ENCODE measurements around the gene DNAH6.

Gene DNAH6

DNA sequence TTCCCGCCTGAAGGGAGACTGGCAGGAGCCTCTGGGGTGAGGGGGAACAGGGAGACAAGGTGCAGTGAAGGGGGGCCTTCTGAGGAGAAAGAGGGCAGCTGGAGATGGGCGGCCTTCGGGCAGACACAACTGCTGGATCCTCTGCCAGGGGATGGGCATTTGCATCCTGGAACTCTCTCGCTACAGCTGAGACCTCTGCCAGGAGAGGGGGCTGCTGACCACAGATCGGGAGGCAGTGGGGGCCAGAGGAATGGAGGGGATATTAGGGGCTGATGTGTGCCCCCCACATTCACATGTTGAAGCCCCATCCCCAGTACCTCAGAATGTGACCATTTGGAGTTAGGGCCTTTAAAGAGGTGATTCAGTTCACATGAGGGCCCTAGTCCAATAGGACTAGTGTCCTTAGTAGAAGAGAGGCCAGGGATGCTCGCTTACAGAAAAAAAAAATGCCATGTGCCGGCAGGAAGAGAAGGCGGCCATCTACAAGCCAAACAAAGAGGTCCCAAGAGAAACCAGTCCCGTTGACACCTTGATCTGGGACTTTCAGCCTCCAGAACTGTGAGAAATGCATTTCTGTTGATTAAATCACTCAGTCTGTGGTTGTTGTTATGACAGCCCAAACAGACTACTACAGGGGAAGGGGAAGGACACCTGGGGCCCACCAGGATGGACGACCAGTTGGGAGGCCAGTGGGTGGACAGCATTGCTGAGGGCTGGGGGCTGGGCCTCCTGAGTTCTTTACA lies 314.6 kb downstream of the DNAH6 start:
- TF ChIP-seq, protein P1, sequence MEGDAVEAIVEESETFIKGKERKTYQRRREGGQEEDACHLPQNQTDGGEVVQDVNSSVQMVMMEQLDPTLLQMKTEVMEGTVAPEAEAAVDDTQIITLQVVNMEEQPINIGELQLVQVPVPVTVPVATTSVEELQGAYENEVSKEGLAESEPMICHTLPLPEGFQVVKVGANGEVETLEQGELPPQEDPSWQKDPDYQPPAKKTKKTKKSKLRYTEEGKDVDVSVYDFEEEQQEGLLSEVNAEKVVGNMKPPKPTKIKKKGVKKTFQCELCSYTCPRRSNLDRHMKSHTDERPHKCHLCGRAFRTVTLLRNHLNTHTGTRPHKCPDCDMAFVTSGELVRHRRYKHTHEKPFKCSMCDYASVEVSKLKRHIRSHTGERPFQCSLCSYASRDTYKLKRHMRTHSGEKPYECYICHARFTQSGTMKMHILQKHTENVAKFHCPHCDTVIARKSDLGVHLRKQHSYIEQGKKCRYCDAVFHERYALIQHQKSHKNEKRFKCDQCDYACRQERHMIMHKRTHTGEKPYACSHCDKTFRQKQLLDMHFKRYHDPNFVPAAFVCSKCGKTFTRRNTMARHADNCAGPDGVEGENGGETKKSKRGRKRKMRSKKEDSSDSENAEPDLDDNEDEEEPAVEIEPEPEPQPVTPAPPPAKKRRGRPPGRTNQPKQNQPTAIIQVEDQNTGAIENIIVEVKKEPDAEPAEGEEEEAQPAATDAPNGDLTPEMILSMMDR (IDR thresholded peaks at IDR 0.05), result no peak
- DNase-seq (ENCODE audit: low spot score), result no peak
- Histone ChIP-seq H3K27ac (peak overlapping the region in 1 of 2 donors; percentile 16), H3K4me3 (no peak overlapping the region)

DNA sequence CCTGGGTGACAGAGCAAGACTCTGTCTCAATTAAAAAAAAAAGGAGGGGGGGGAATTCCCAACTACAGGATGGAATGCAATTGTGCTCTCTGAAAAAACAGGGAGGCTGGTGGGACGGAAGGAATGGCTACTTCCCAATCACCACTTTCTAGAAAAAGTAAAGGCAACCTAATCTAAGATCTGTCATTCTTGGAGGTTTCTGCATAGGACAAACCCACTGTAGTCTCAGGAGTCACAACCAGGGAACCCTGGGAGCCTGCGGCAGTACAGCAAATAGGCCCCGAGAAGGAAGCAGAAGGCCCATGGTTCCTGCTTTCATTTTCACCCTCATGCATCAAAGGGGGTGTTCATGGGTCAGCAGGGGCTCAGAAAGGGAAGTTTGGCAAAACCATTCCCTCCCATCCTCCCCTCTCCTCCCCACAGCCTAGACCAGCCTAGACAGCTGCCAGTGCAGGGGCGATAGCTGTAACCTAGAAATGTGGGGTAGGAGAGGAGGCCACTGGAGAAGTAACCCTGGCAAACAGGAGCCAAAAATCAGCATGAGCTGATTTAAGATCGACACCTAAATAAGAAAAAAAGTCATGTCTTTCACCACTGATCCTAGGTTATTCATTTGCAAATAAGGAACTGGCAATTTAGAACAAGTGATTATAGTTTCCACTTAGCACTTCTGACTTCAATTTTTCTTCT lies 316.6 kb downstream of the DNAH6 start:
- Histone ChIP-seq H3K27ac (peak overlapping the region in 1 of 2 donors; percentile 21), H3K4me3 (no peak overlapping the region)
- no peak for DNase-seq (ENCODE audit: low spot score)
- TF ChIP-seq, protein P1 (IDR thresholded peaks at IDR 0.05), result no peak

- no peak overlapping the region for H3K27ac ChIP-seq
These were observed 317.3 kb downstream of the DNAH6 start for GRCh38 chr2:84833481-84834150.

GRCh38 chr2:84836215-84836614 lies 319.9 kb downstream of the DNAH6 start:
- DNase-seq (ENCODE audit: low spot score), result no peak
- no peak overlapping the region for H3K27ac ChIP-seq
- no peak overlapping the region for H3K4me3 ChIP-seq
- TF ChIP-seq, protein P1 (IDR thresholded peaks at IDR 0.05), result no peak

More at GRCh38 chr2:84833481-84834150, 317.3 kb downstream of the DNAH6 start:
- TF ChIP-seq, protein P1 (IDR thresholded peaks at IDR 0.05), result no peak
- H3K4me3 ChIP-seq, result no peak overlapping the region
- no peak for DNase-seq (ENCODE audit: low spot score)

- TF ChIP-seq, protein P1 (IDR thresholded peaks at IDR 0.05), result no peak
- DNase-seq (ENCODE audit: low spot score), result no peak
- Histone ChIP-seq H3K4me3 (no peak overlapping the region), H3K27ac (no peak overlapping the region)
These were observed 322.3 kb downstream of the DNAH6 start for GRCh38 chr2:84838434-84839145.

DNA sequence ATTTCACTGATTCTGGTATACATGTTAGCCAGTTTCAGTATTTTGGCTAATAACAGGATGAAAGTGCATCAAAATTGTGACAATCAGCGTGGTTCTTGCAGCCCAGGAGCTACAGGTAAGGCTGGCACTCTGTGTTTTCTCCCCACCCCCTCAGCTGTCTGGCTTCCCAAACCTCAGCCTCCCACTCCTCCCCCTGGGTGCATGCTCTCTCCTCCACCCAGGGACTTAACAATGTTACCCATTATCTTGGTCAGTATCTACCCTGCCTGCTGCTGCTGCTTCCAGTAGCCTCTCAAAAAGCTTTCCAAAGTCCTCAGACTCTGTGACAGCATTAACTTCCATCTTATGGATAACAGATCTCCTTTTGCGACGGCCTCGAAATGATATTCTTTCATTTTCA lies 323.6 kb downstream of the DNAH6 start:
- no peak overlapping the region for H3K27ac ChIP-seq

More for the DNA sequence above, 323.6 kb downstream of the DNAH6 start:
- no peak overlapping the region for H3K4me3 ChIP-seq
- TF ChIP-seq, protein P1 (IDR thresholded peaks at IDR 0.05), result no peak
- no peak for DNase-seq (ENCODE audit: low spot score)

Measured in coronary artery (tissue), 2 donors.